Endothelial cell of umbilical vein (primary cell): ENCODE data around the gene ZNF124. TPM values are rescaled to one million over a fixed set of nuclear protein-coding genes. Genes with fewer than 3 reads are reported as not detected.

Source experiments
- BruUV-seq: library from RNA; stranded (reverse); fragments of 400-500 nt; replicated peaks from 2 replicates; lab custom pipeline; 2021; lab: Mats Ljungman, UMichigan
- CTCF ChIA-PET: fragments of 300-600, 350-600 bp; sonication (Branson Sonifier 250); formaldehyde crosslinking; loops from one replicate; lab custom pipeline; 2021; ENCODE audit warnings: antibody characterized with exemption, inconsistent platforms; lab: Charles Lee
- POLR2A ChIA-PET: fragments of 300-600, 350-600 bp; sonication (Branson Sonifier 250); formaldehyde crosslinking; loops from one replicate; lab custom pipeline; 2021; ENCODE audit warnings: antibody characterized with exemption, inconsistent platforms; lab: Charles Lee
- DNase-seq: peaks from one replicate; pipeline ENCODE4 v3.0.0-alpha.2; 2011; ENCODE audit warnings: low read depth, low spot score
- FAIRE-seq: peaks from 2 replicates; lab custom pipeline; 2011; peaks lifted over from hg19 to GRCh38; lab: Jason Lieb, UNC
- H2AFZ ChIP-seq: 2 replicates; pipeline ENCODE4 v1.6.0; 2012; ENCODE audit warnings: low read depth, low read length, control low read depth, inconsistent platforms
- H3K27ac ChIP-seq: 2 replicates; pipeline ENCODE4 v1.5.1; 2011; ENCODE audit warnings: low read depth, mild to moderate bottlenecking, control low read depth, low read length, moderate library complexity; ENCODE audit not compliant: insufficient read depth
- H3K27me3 ChIP-seq, 2 experiments: 2 replicates each; pipeline versions ENCODE4 v1.6.0 to v1.6.1; 2011; ENCODE audit warnings: low read length in 2 of 2, mixed read lengths in 1 of 2; ENCODE audit not compliant: control insufficient read depth in 2 of 2, insufficient read depth in 2 of 2
- H3K36me3 ChIP-seq, 2 experiments: 2 replicates in 1 of 2; 3 replicates in 1 of 2; pipeline ENCODE4 v1.5.1; 2011; ENCODE audit warnings: low read length in 2 of 2, mild to moderate bottlenecking in 1 of 2, moderate library complexity in 1 of 2; ENCODE audit not compliant: control insufficient read depth in 2 of 2, insufficient read depth in 2 of 2; ENCODE audit errors: extremely low read depth in 1 of 2
- H3K4me1 ChIP-seq: 3 replicates; pipeline ENCODE4 v1.5.1; 2011; ENCODE audit warnings: mild to moderate bottlenecking, low read length; ENCODE audit not compliant: control insufficient read depth, insufficient read depth; ENCODE audit errors: extremely low read depth
- H3K4me2 ChIP-seq: 2 replicates; pipeline ENCODE4 v1.6.1; 2011; ENCODE audit warnings: low read length, control low read depth, mixed read lengths; ENCODE audit not compliant: insufficient read depth
- H3K4me3 ChIP-seq, 3 experiments: fragments of 200-600 bp in 1 of 3; sonication (generic), shearing (Covaris generic) in 1 of 3; replicated peaks in 1 of 3; 2 replicates each; pipeline ENCODE4 v1.5.1; 2011 to 2016; ENCODE audit warnings: control low read depth in 3 of 3, low read length in 3 of 3, mild to moderate bottlenecking in 2 of 3, inconsistent platforms in 1 of 3, low read depth in 1 of 3, moderate library complexity in 1 of 3; ENCODE audit not compliant: insufficient read depth in 1 of 3
- H3K79me2 ChIP-seq: 2 replicates; pipeline ENCODE4 v1.6.0; 2012; ENCODE audit warnings: low read length, inconsistent platforms; ENCODE audit not compliant: control insufficient read depth, insufficient read depth
- H3K9ac ChIP-seq: replicated peaks from 2 replicates; pipeline ENCODE3; 2011; ENCODE audit warnings: low read length, control low read depth; ENCODE audit not compliant: insufficient read depth; ENCODE audit errors: extremely low read depth
- H3K9me1 ChIP-seq: replicated peaks from 3 replicates; pipeline ENCODE4 v1.6.0; 2011; ENCODE audit warnings: mild to moderate bottlenecking, low read length; ENCODE audit not compliant: control insufficient read depth, insufficient read depth; ENCODE audit errors: extremely low read depth
- H3K9me3 ChIP-seq: replicated peaks from 2 replicates; pipeline ENCODE4 v1.5.1; 2012; ENCODE audit warnings: low read length, inconsistent platforms; ENCODE audit not compliant: control insufficient read depth, insufficient read depth
- H4K20me1 ChIP-seq: replicated peaks from 2 replicates; pipeline ENCODE3; 2011; ENCODE audit warnings: mild to moderate bottlenecking, low read length; ENCODE audit not compliant: control insufficient read depth, insufficient read depth; ENCODE audit errors: extremely low read depth
- EZH2 ChIP-seq: IDR thresholded peaks from 2 replicates; pipeline ENCODE4 v1.6.1; 2012; ENCODE audit warnings: borderline replicate concordance, low read depth, mild to moderate bottlenecking, moderate library complexity, low read length, inconsistent platforms; ENCODE audit not compliant: severe bottlenecking
- FOS ChIP-seq: IDR thresholded peaks from 2 replicates; pipeline ENCODE4 v1.6.1; 2011; ENCODE audit warnings: mild to moderate bottlenecking, low read length, moderate library complexity, borderline replicate concordance; ENCODE audit not compliant: insufficient read depth
- GATA2 ChIP-seq: IDR thresholded peaks from 2 replicates; pipeline ENCODE4 v1.7.0; 2011; ENCODE audit warnings: low read depth, mild to moderate bottlenecking, moderate library complexity, mixed read lengths, low read length; ENCODE audit not compliant: insufficient read length, insufficient read depth
- JUN ChIP-seq: IDR thresholded peaks from 2 replicates; pipeline ENCODE4 v1.6.1; 2011; ENCODE audit warnings: borderline replicate concordance, low read depth; ENCODE audit not compliant: insufficient read length, insufficient read depth
- MAX ChIP-seq: IDR thresholded peaks from 2 replicates; pipeline ENCODE4 v1.6.1; 2011; ENCODE audit not compliant: insufficient read depth, insufficient read length
- MYC ChIP-seq: IDR thresholded peaks from one replicate; pipeline ENCODE4 v1.6.1; 2011; ENCODE audit warnings: mild to moderate bottlenecking, low read depth, low read length
- POLR2A ChIP-seq: IDR thresholded peaks from 2 replicates; pipeline ENCODE4 v1.6.1; 2012; ENCODE audit warnings: low read depth, mild to moderate bottlenecking, control low read depth, low read length
- POLR2AphosphoS5 ChIP-seq: IDR thresholded peaks from 2 replicates; pipeline ENCODE4 v1.6.1; 2012; ENCODE audit warnings: low read depth, mild to moderate bottlenecking, control low read depth, low read length, moderate library complexity; ENCODE audit not compliant: insufficient read depth
- dilution Hi-C: fragments of 300-500 bp; cut with MboI; formaldehyde crosslinking; loops from one replicate; pipeline ENCODE4 v1.15.0; 2019; ENCODE audit warnings: low sequenced_read_pairs; ENCODE audit not compliant: extremely low pct_ligation_motif_present
- intact Hi-C: fragments of 100-400 bp; cut with micrococcal nuclease; formaldehyde crosslinking; loops from one replicate; pipeline ENCODE4 v1.10.0; 2022
- polyA plus RNA-seq, 4 experiments: library from polyadenylated mRNA; depleted of rRNA in 3 of 4; stranded (reverse) in 3 of 4; unstranded in 1 of 4; fragments of >200 nt; gene quantifications; 2 replicates each; pipeline versions ENCODE4 v1.2.1 to v1.2.3, GENCODE V29; 2011 to 2012; ENCODE audit warnings: missing spikeins in 1 of 4
- total RNA-seq: library from RNA; stranded (reverse); gene quantifications from 2 replicates; pipeline ENCODE4 v1.2.3, GENCODE V29; 2021
- TF ChIP-seq, protein P1 (sequence below), 2 donors: IDR thresholded peaks; 1 replicate in 1 of 2; 2 replicates in 1 of 2; pipeline ENCODE4 v1.5.1; 2011; ENCODE audit warnings: low read length in 2 of 2, mild to moderate bottlenecking in 2 of 2, moderate library complexity in 2 of 2, control low read depth in 1 of 2, inconsistent platforms in 1 of 2, low read depth in 1 of 2; ENCODE audit not compliant: insufficient read depth in 1 of 2; ENCODE audit errors: extremely low read depth in 1 of 2

The ZNF124 gene
- total and polyA plus RNA-seq, 2 donors (not counting 3 experiments of a cell fraction or from before 2014, with no cell fraction given): 3.5 to 25.6 TPM

GRCh38 chr1:247218121-247218651 is 46.4 kb upstream of the ZNF124 start:
- Histone ChIP-seq H3K79me2 (no peaks in the 10 kb centered on the region), H3K36me3 (no peaks in the 10 kb centered on the region), H3K9ac (no peak overlapping the region), H3K9me1 (no peaks in the 10 kb centered on the region), H3K4me2 (no peak overlapping the region), H4K20me1 (no peaks in the 10 kb centered on the region), H2AFZ (no peak overlapping the region), H3K9me3 (no peaks in the 10 kb centered on the region), H3K27ac (no peak overlapping the region), H3K4me3 (no peak overlapping the region), H3K4me1 (no peaks in the 10 kb centered on the region), H3K27me3 (peaks cover 0 to 25% of the 10 kb centered on the region in 2 experiments)
- ChIA-PET POLR2A (no interaction called here), CTCF (no interaction called here)
- DNase-seq (no peak), FAIRE-seq (no peak)
- no TSS peak for BruUV-seq
- intact Hi-C loops: loop anchor here (10.0 kb wide), 1 partner anchor 283 kb away; the partner anchor contains the start of gene AHCTF1
- TF ChIP-seq, protein P1, sequence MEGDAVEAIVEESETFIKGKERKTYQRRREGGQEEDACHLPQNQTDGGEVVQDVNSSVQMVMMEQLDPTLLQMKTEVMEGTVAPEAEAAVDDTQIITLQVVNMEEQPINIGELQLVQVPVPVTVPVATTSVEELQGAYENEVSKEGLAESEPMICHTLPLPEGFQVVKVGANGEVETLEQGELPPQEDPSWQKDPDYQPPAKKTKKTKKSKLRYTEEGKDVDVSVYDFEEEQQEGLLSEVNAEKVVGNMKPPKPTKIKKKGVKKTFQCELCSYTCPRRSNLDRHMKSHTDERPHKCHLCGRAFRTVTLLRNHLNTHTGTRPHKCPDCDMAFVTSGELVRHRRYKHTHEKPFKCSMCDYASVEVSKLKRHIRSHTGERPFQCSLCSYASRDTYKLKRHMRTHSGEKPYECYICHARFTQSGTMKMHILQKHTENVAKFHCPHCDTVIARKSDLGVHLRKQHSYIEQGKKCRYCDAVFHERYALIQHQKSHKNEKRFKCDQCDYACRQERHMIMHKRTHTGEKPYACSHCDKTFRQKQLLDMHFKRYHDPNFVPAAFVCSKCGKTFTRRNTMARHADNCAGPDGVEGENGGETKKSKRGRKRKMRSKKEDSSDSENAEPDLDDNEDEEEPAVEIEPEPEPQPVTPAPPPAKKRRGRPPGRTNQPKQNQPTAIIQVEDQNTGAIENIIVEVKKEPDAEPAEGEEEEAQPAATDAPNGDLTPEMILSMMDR (IDR thresholded peaks at IDR 0.05; ENCODE audit: extremely low read depth in 1 of 2, insufficient read depth in 1 of 2, low read depth in 1 of 2, low read length in 2 of 2): no peak
- TF ChIP-seq MAX (no peak), FOS (no peak), POLR2A (no peak), JUN (no peak), EZH2 (no peak), GATA2 (no peak), MYC (no peak), POLR2AphosphoS5 (no peak)
- dilution Hi-C loops: no loop called here
